Measurements from ENCODE around the gene CD2BP2. TPM values are rescaled to one million over a fixed set of nuclear protein-coding genes. Genes with fewer than 3 reads are reported as not detected.

CD2BP2 gene
- total and polyA plus RNA-seq, 2 experiments from 2014 or later = 41.0 to 45.1 TPM

- no peak for DNase-seq (ENCODE audit: low spot score)
- H3K4me1 ChIP-seq (ENCODE audit: insufficient read depth) = peaks cover 10% of the 10 kb centered on the region
- TF ChIP-seq EZH2 (IDR thresholded peaks at IDR 0.05; ENCODE audit: borderline replicate concordance) = no peak
- TF ChIP-seq CTCF (IDR thresholded peaks at IDR 0.05; ENCODE audit: poor library complexity) = no peak
- no peak for TF ChIP-seq EZH2phosphoT487 (IDR thresholded peaks at IDR 0.05; ENCODE audit: low read depth, severe bottlenecking, unreplicated experiment)
- H3K36me3 ChIP-seq (replicated peaks; ENCODE audit: insufficient read depth, low read depth) = no peaks in the 10 kb centered on the region
- H2AFZ ChIP-seq = peak overlapping the region; percentile 33
- 14% methylated on average over 13 of the region's 13 CpGs for WGBS (ENCODE audit: low lambda C conversion rate, missing lambda C conversion rate)
- peaks cover 24% of the 10 kb centered on the region for H3K79me2 ChIP-seq
- H4K20me1 ChIP-seq (ENCODE audit: insufficient read depth, poor library complexity, severe bottlenecking) = no peaks in the 10 kb centered on the region
- H3K4me2 ChIP-seq = peak overlapping the region; percentile 92
- no peaks in the 10 kb centered on the region for H3K9me2 ChIP-seq (replicated peaks; ENCODE audit: insufficient read depth)
- peak overlapping the region; percentile 90 for H3K4me3 ChIP-seq
- peak overlapping the region; percentile 98 for H3K27ac ChIP-seq
- H3K9me3 ChIP-seq (ENCODE audit: low read depth) = no peaks in the 10 kb centered on the region
- H3K27me3 ChIP-seq = no peaks in the 10 kb centered on the region
Observed at GRCh38 chr16:30395992-30396585, 41.0 kb upstream of the CD2BP2 start.

- TF ChIP-seq CTCF (IDR thresholded peaks at IDR 0.05; ENCODE audit: poor library complexity) (no peak), EZH2 (IDR thresholded peaks at IDR 0.05; ENCODE audit: borderline replicate concordance) (no peak), EZH2phosphoT487 (IDR thresholded peaks at IDR 0.05; ENCODE audit: low read depth, severe bottlenecking, unreplicated experiment) (no peak)
- no peaks in the 10 kb centered on the region for H3K9me2 ChIP-seq (replicated peaks; ENCODE audit: insufficient read depth)
- peak within 1 kb of the TSS; percentile 86 for H2AFZ ChIP-seq
- no peaks in the 10 kb centered on the region for H3K27me3 ChIP-seq
- no peaks in the 10 kb centered on the region for H3K36me3 ChIP-seq (replicated peaks; ENCODE audit: insufficient read depth, low read depth)
- H3K9me3 ChIP-seq (ENCODE audit: low read depth) = no peaks in the 10 kb centered on the region
- H3K27ac ChIP-seq = peak within 1 kb of the TSS; percentile 98
- peak within 1 kb of the TSS; percentile 90 for H3K4me3 ChIP-seq
- peak; percentile 97 for DNase-seq (ENCODE audit: low spot score)
- peak within 1 kb of the TSS; percentile 92 for H3K4me2 ChIP-seq
- WGBS (ENCODE audit: low lambda C conversion rate, missing lambda C conversion rate) = under 1% methylated on average over 92 of the region's 103 CpGs
- H3K79me2 ChIP-seq = peaks cover 24% of the 10 kb centered on the region
- H4K20me1 ChIP-seq (ENCODE audit: insufficient read depth, poor library complexity, severe bottlenecking) = no peaks in the 10 kb centered on the region
- H3K4me1 ChIP-seq (ENCODE audit: insufficient read depth) = peaks cover 10% of the 10 kb centered on the region
Observed at GRCh38 chr16:30395155-30395991, 40.3 kb upstream of the CD2BP2 start, which contains the start of gene ZNF48. TSS of gene ZNF48 (plus strand) at chr16:30395420. CDS start at chr16:30395795, 375 bp downstream.

GRCh38 chr16:30394592-30395154 lies 39.6 kb upstream of the CD2BP2 start:
- peak; percentile 34 for DNase-seq (ENCODE audit: low spot score)
- WGBS (ENCODE audit: low lambda C conversion rate, missing lambda C conversion rate) = 5% methylated on average over 16 of the region's 31 CpGs
- H4K20me1 ChIP-seq (ENCODE audit: insufficient read depth, poor library complexity, severe bottlenecking) = no peaks in the 10 kb centered on the region
- H3K27me3 ChIP-seq = no peaks in the 10 kb centered on the region
- H3K4me2 ChIP-seq = peak overlapping the region; percentile 92
- H3K9me3 ChIP-seq (ENCODE audit: low read depth) = no peaks in the 10 kb centered on the region
- H3K4me1 ChIP-seq (ENCODE audit: insufficient read depth) = peaks cover 10% of the 10 kb centered on the region
- H3K27ac ChIP-seq = peak overlapping the region; percentile 98
- H2AFZ ChIP-seq = peak overlapping the region; percentile 86
- H3K36me3 ChIP-seq (replicated peaks; ENCODE audit: insufficient read depth, low read depth) = no peaks in the 10 kb centered on the region
- H3K9me2 ChIP-seq (replicated peaks; ENCODE audit: insufficient read depth) = no peaks in the 10 kb centered on the region
- peaks cover 24% of the 10 kb centered on the region for H3K79me2 ChIP-seq
- peak overlapping the region; percentile 90 for H3K4me3 ChIP-seq
- no peak for TF ChIP-seq EZH2 (IDR thresholded peaks at IDR 0.05; ENCODE audit: borderline replicate concordance)
- TF ChIP-seq EZH2phosphoT487 (IDR thresholded peaks at IDR 0.05; ENCODE audit: low read depth, severe bottlenecking, unreplicated experiment) = no peak
- TF ChIP-seq CTCF (IDR thresholded peaks at IDR 0.05; ENCODE audit: poor library complexity) = no peak
